ENCODE measurements around the gene RAB8A. TPM values are rescaled to one million over a fixed set of nuclear protein-coding genes. Genes with fewer than 3 reads are reported as not detected.
A peak's percentile ranks its signal among the peaks of the same experiment; 100 is the strongest.
"Not testable (repeated sequence)": the region's sequence is repeated elsewhere in the genome, so short reads cannot be mapped to it uniquely, and the experiment has no call there.

RAB8A gene
- total RNA-seq, 2 donors from 2014 or later: 67.7 to 86.0 TPM

DNA sequence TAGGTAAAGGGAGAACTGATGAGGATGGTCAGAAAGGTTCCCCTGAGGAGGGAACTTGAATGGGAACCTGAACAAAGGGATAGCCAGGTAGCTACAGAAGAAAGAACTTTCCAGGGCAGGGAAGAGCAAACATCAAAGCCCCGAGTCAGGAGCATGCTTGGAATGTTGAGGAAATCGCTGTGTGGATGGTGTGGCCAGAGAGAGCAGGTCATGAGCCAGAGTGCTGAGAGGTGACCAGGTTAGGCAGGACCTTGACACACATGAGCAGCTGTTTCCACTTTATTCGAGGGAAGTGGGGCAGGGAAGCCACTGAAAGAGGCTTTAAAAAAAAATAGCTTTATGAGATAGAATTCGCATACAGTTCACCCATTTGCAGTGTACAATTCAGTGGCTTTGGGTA is 4.4 kb downstream of the RAB8A start:
- WGBS, 2 experiments (ENCODE audit: insufficient coverage in 1 of 2, insufficient read length in 1 of 2): 88 to 91% methylated on average over 3 to 4 of the region's 4 CpGs
- Histone ChIP-seq H3K27me3 (ENCODE audit: control insufficient read depth, insufficient read depth, low read length, poor library complexity, severe bottlenecking) (no peaks in the 10 kb centered on the region), H3K4me3 (ENCODE audit: low read length) (no peak overlapping the region), H3K27ac (ENCODE audit: low read depth, low read length) (no peak overlapping the region), H3K9me3 (ENCODE audit: control insufficient read depth, low read length) (no peaks in the 10 kb centered on the region), H3K9ac (ENCODE audit: extremely low read depth, low read length, poor library complexity, severe bottlenecking) (no peak overlapping the region), H3K4me1 (ENCODE audit: control insufficient read depth, insufficient read depth, low read length) (peaks cover 4% of the 10 kb centered on the region), H3K36me3 (ENCODE audit: control insufficient read depth, insufficient read depth, low read length) (peaks cover 40% of the 10 kb centered on the region)
- TF ChIP-seq, protein P1, sequence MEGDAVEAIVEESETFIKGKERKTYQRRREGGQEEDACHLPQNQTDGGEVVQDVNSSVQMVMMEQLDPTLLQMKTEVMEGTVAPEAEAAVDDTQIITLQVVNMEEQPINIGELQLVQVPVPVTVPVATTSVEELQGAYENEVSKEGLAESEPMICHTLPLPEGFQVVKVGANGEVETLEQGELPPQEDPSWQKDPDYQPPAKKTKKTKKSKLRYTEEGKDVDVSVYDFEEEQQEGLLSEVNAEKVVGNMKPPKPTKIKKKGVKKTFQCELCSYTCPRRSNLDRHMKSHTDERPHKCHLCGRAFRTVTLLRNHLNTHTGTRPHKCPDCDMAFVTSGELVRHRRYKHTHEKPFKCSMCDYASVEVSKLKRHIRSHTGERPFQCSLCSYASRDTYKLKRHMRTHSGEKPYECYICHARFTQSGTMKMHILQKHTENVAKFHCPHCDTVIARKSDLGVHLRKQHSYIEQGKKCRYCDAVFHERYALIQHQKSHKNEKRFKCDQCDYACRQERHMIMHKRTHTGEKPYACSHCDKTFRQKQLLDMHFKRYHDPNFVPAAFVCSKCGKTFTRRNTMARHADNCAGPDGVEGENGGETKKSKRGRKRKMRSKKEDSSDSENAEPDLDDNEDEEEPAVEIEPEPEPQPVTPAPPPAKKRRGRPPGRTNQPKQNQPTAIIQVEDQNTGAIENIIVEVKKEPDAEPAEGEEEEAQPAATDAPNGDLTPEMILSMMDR (conservative IDR thresholded peaks at IDR 0.05): no peak
- H3K4me1 Mint-ChIP-seq: peaks cover 5% of the 10 kb centered on the region
- no peaks in the 10 kb centered on the region for H3K9me3 Mint-ChIP-seq
- DNase-seq: no peak
- H3K27ac Mint-ChIP-seq: no peak overlapping the region
- peaks cover 31% of the 10 kb centered on the region for H3K36me3 Mint-ChIP-seq (ENCODE audit: low read depth)
- H3K27me3 Mint-ChIP-seq (ENCODE audit: insufficient read depth): no peaks in the 10 kb centered on the region
- H3K4me3 Mint-ChIP-seq: no peak overlapping the region

DNA sequence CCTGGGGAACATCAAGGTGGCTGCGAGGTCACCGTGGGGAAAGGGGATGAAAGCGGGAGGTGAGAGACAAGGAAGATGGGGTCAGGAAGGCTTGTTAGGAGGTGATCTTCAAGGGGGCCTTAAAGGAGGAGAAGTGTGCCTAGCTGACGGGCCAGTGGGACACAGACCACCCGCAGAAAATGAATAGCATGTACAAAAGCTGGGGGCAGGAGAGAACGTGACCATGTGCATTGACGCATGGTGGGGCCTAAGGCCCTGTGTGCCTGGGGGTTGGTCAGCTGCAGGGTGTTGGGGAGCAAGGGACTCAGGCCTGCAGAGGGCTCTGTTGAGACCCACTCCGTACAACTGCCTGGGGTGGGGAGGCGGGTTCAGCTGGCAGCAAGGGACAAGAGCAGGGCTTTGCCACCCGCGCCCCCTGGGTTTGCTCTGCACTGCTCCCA is 5.9 kb downstream of the RAB8A start:
- no peak overlapping the region for H3K9ac ChIP-seq (ENCODE audit: extremely low read depth, low read length, poor library complexity, severe bottlenecking)
- WGBS, 2 experiments (ENCODE audit: insufficient coverage in 1 of 2, insufficient read length in 1 of 2): 85 to 92% methylated on average over 6 to 11 of the region's 11 CpGs
- TF ChIP-seq, protein P1 (conservative IDR thresholded peaks at IDR 0.05): peak; percentile 48
- no peak overlapping the region for H3K4me3 ChIP-seq (ENCODE audit: low read length)
- H3K36me3 ChIP-seq (ENCODE audit: control insufficient read depth, insufficient read depth, low read length): peaks cover 55% of the 10 kb centered on the region
- H3K27ac Mint-ChIP-seq: peak overlapping the region; percentile 48
- peak; percentile 72 for DNase-seq
- peaks cover 41% of the 10 kb centered on the region for H3K36me3 Mint-ChIP-seq (ENCODE audit: low read depth)
- no peaks in the 10 kb centered on the region for H3K27me3 Mint-ChIP-seq (ENCODE audit: insufficient read depth)
- H3K27ac ChIP-seq (ENCODE audit: low read depth, low read length): no peak overlapping the region
- no peaks in the 10 kb centered on the region for H3K27me3 ChIP-seq (ENCODE audit: control insufficient read depth, insufficient read depth, low read length, poor library complexity, severe bottlenecking)
- H3K4me1 ChIP-seq (ENCODE audit: control insufficient read depth, insufficient read depth, low read length): peaks cover under 1% of the 10 kb centered on the region
- peaks cover 2% of the 10 kb centered on the region for H3K4me1 Mint-ChIP-seq
- no peak overlapping the region for H3K4me3 Mint-ChIP-seq
- no peaks in the 10 kb centered on the region for H3K9me3 ChIP-seq (ENCODE audit: control insufficient read depth, low read length)
- H3K9me3 Mint-ChIP-seq: no peaks in the 10 kb centered on the region

DNA sequence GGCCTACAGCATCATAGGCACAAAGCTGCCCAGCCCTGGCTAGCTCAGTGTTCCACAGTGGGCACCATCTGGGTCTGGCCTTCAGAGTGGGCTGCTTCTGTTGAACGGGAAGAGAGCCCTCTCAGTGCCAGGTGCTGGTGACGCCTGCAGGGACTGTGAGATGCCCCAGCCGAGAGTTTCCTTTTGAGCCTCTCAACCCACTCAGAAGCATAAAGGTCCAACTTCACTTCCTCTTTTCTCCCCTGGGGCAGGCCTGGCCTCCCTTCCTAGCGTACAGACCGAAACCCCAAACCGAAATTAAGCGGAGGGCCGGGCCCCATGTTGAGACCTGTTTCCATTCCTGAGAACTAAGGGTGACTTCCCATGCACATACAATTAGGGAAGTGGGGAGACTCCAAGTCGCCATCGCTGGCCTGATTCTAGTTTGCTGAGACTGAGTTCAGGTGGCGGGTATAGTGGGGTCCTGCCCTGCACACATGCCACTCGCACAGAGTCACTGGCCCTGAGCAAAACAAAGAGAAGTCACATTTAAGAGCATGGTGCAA is 6.9 kb downstream of the RAB8A start:
- H3K4me3 ChIP-seq (ENCODE audit: low read length): no peak overlapping the region
- H3K27ac ChIP-seq (ENCODE audit: low read depth, low read length): no peak overlapping the region
- no peaks in the 10 kb centered on the region for H3K9me3 Mint-ChIP-seq
- no peaks in the 10 kb centered on the region for H3K9me3 ChIP-seq (ENCODE audit: control insufficient read depth, low read length)
- DNase-seq: no peak
- no peak overlapping the region for H3K4me3 Mint-ChIP-seq
- no peaks in the 10 kb centered on the region for H3K27me3 Mint-ChIP-seq (ENCODE audit: insufficient read depth)
- no peaks in the 10 kb centered on the region for H3K4me1 ChIP-seq (ENCODE audit: control insufficient read depth, insufficient read depth, low read length)
- no peak overlapping the region for H3K9ac ChIP-seq (ENCODE audit: extremely low read depth, low read length, poor library complexity, severe bottlenecking)
- H3K27ac Mint-ChIP-seq: no peak overlapping the region
- H3K27me3 ChIP-seq (ENCODE audit: control insufficient read depth, insufficient read depth, low read length, poor library complexity, severe bottlenecking): no peaks in the 10 kb centered on the region
- 93 to 98% methylated on average over 6 to 12 of the region's 12 CpGs for WGBS, 2 experiments (ENCODE audit: insufficient coverage in 1 of 2, insufficient read length in 1 of 2)
- TF ChIP-seq, protein P1 (conservative IDR thresholded peaks at IDR 0.05): no peak
- peaks cover 62% of the 10 kb centered on the region for H3K36me3 ChIP-seq (ENCODE audit: control insufficient read depth, insufficient read depth, low read length)
- H3K4me1 Mint-ChIP-seq: no peaks in the 10 kb centered on the region
- H3K36me3 Mint-ChIP-seq (ENCODE audit: low read depth): peaks cover 46% of the 10 kb centered on the region

DNA sequence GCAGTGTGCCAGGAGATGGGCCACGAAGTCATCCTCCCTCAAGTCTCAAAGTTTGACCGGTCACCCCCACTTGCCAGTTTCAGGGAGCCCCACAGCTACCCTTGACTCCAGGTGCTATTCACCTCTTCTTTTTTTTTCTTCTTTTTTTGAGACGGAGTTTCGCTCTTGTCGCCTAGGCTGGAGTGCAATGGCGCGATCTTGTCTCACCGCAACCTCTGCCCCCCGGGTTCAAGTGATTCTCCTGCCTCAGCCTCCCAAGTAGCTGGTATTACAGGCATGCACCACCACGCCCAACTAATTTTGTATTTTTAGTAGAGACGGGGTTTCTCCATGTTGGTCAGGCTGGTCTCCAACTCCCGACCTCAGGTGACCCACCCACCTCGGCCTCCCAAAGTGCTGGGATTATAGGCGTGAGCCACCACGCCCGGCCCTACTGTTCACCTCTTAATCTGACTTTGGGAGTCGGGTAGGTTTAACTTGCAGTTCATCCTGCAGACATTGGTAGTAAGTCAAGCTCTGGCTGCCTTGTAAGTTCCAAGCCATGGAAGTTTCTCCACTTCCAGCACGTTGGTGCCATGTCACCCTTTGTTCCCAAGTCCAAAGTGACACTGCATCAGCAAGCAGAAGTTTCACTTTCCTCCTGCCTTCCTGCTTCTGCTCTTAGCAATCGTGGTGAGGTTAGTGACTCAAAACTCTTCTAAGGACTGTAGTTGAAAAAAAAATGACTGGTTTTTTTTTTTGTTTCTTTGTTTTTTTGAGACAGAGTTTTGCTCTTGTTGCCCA is 7.6 kb downstream of the RAB8A start:
- H3K9ac ChIP-seq (ENCODE audit: extremely low read depth, low read length, poor library complexity, severe bottlenecking); H3K27ac Mint-ChIP-seq; H3K4me1 ChIP-seq (ENCODE audit: control insufficient read depth, insufficient read depth, low read length); H3K9me3 ChIP-seq (ENCODE audit: control insufficient read depth, low read length); H3K27me3 ChIP-seq (ENCODE audit: control insufficient read depth, insufficient read depth, low read length, poor library complexity, severe bottlenecking); DNase-seq; H3K27ac ChIP-seq (ENCODE audit: low read depth, low read length); H3K9me3 Mint-ChIP-seq; H3K4me3 Mint-ChIP-seq; H3K27me3 Mint-ChIP-seq (ENCODE audit: insufficient read depth); H3K4me1 Mint-ChIP-seq; H3K4me3 ChIP-seq (ENCODE audit: low read length): not testable (repeated sequence)
- peaks cover 44% of the 10 kb centered on the region for H3K36me3 Mint-ChIP-seq (ENCODE audit: low read depth)
- 93 to 97% methylated on average over 19 of the region's 19 CpGs for WGBS, 2 experiments (ENCODE audit: insufficient coverage in 1 of 2, insufficient read length in 1 of 2)
- peaks cover 62% of the 10 kb centered on the region for H3K36me3 ChIP-seq (ENCODE audit: control insufficient read depth, insufficient read depth, low read length)
